ENCODE data around the gene HBZ. TPM values are rescaled to one million over a fixed set of nuclear protein-coding genes. Genes with fewer than 3 reads are reported as not detected.
"Not testable (repeated sequence)": the region's sequence is repeated elsewhere in the genome, so short reads cannot be mapped to it uniquely, and the experiment has no call there.

HBZ gene
- total RNA-seq, 1 donor from 2014 or later, result 0.95 TPM

GRCh38 chr16:179211-180092 lies 27.0 kb downstream of the HBZ start:
- DNase-seq (ENCODE audit: low spot score), result no peak

GRCh38 chr16:180101-180675 lies 27.7 kb downstream of the HBZ start, which contains the start of gene HBQ1:
Gene HBQ1 (plus strand): TSS chr16:180459. CDS start chr16:180487, 28 bp downstream.
- DNase-seq (ENCODE audit: low spot score), result no peak

- no peak for DNase-seq (ENCODE audit: low spot score)
These were observed 28.5 kb downstream of the HBZ start for GRCh38 chr16:180681-181564.

- DNase-seq (ENCODE audit: low spot score), result peak; percentile 64
These were observed 29.1 kb downstream of the HBZ start for GRCh38 chr16:181565-182021.

GRCh38 chr16:183005-183404 lies 30.6 kb downstream of the HBZ start:
- DNase-seq (ENCODE audit: low spot score), result no peak

- DNase-seq (ENCODE audit: low spot score), result no peak
These were observed 32.8 kb downstream of the HBZ start for GRCh38 chr16:185213-185612.

GRCh38 chr16:185691-186090 lies 33.2 kb downstream of the HBZ start:
- DNase-seq (ENCODE audit: low spot score), result no peak

GRCh38 chr16:187330-187729 lies 34.9 kb downstream of the HBZ start:
- no peak for DNase-seq (ENCODE audit: low spot score)

GRCh38 chr16:188674-189073 lies 36.2 kb downstream of the HBZ start:
- no peak for DNase-seq (ENCODE audit: low spot score)

GRCh38 chr16:189604-190186 lies 37.3 kb downstream of the HBZ start:
- DNase-seq (ENCODE audit: low spot score), result no peak

- DNase-seq (ENCODE audit: low spot score), result no peak
These were observed 39.4 kb downstream of the HBZ start for GRCh38 chr16:191831-192230.

- DNase-seq (ENCODE audit: low spot score), result no peak
These were observed 40.2 kb downstream of the HBZ start for GRCh38 chr16:192686-193085.

GRCh38 chr16:193441-193840 lies 41.0 kb downstream of the HBZ start:
- no peak for DNase-seq (ENCODE audit: low spot score)

- DNase-seq (ENCODE audit: low spot score), result no peak
These were observed 42.1 kb downstream of the HBZ start for GRCh38 chr16:194516-194915.

GRCh38 chr16:200388-200787 lies 47.9 kb downstream of the HBZ start:
- DNase-seq (ENCODE audit: low spot score), result no peak

GRCh38 chr16:203246-203645 lies 50.8 kb downstream of the HBZ start:
- no peak for DNase-seq (ENCODE audit: low spot score)

GRCh38 chr16:204046-204445 lies 51.6 kb downstream of the HBZ start:
- DNase-seq (ENCODE audit: low spot score), result not testable (repeated sequence)

Data from mucosa of gallbladder (tissue), 1 donor.